GM19239 (cell line): ENCODE data around the gene IL6ST.
"Not testable (repeated sequence)": the region's sequence is repeated elsewhere in the genome, so short reads cannot be mapped to it uniquely, and the experiment has no call there.

Experiments used
- DNase-seq: peaks from one replicate; pipeline ENCODE4 v3.0.0; 2011; ENCODE audit warnings: low spot score; ENCODE audit not compliant: insufficient read length
- FAIRE-seq: peaks from 2 replicates; lab custom pipeline; 2011; peaks lifted over from hg19 to GRCh38; lab: Jason Lieb, UNC

The IL6ST gene

GRCh38 chr5:56006600-56006999, 11.8 kb upstream of the IL6ST start:
- FAIRE-seq (peak; percentile 74), DNase-seq (no peak)

GRCh38 chr5:56006094-56006493, 11.3 kb upstream of the IL6ST start:
- FAIRE-seq (no peak), DNase-seq (no peak)

GRCh38 chr5:56004874-56005273, 10.1 kb upstream of the IL6ST start:
- FAIRE-seq: no peak
- DNase-seq: no peak

GRCh38 chr5:56003679-56004078, 8.9 kb upstream of the IL6ST start:
- no peak for FAIRE-seq
- no peak for DNase-seq

- FAIRE-seq (no peak), DNase-seq (no peak)
These were observed 8.4 kb upstream of the IL6ST start for GRCh38 chr5:56003179-56003578.

- DNase-seq (no peak), FAIRE-seq (no peak)
These were observed 7.5 kb upstream of the IL6ST start for GRCh38 chr5:56002303-56002702.

GRCh38 chr5:56000221-56000620, 5.5 kb upstream of the IL6ST start:
- FAIRE-seq: not testable (repeated sequence)

GRCh38 chr5:55998966-55999365, 4.2 kb upstream of the IL6ST start:
- DNase-seq (no peak), FAIRE-seq (no peak)

More at GRCh38 chr5:56000221-56000620, 5.5 kb upstream of the IL6ST start:
- not testable (repeated sequence) for DNase-seq

GRCh38 chr5:55997742-55998351, 3.1 kb upstream of the IL6ST start:
- DNase-seq (no peak), FAIRE-seq (no peak)

GRCh38 chr5:55994998-55995914, 493 bp upstream of the IL6ST start:
- FAIRE-seq (peak; percentile 91), DNase-seq (peak; percentile 88)

GRCh38 chr5:55993731-55994494, 850 bp downstream of the IL6ST start:
- DNase-seq: no peak
- no peak for FAIRE-seq

GRCh38 chr5:55993013-55993412, 1.8 kb downstream of the IL6ST start:
- FAIRE-seq (peak; percentile 28), DNase-seq (no peak)

- FAIRE-seq: no peak
- DNase-seq: no peak
These were observed 2.8 kb downstream of the IL6ST start for GRCh38 chr5:55991768-55992486.

- not testable (repeated sequence) for DNase-seq, FAIRE-seq
These were observed 3.9 kb downstream of the IL6ST start for GRCh38 chr5:55990895-55991294.

- DNase-seq (no peak), FAIRE-seq (no peak)
These were observed 4.9 kb downstream of the IL6ST start for GRCh38 chr5:55989860-55990259.

GRCh38 chr5:55988979-55989638, 5.7 kb downstream of the IL6ST start:
- FAIRE-seq: no peak

GRCh38 chr5:55988428-55988827, 6.3 kb downstream of the IL6ST start:
- not testable (repeated sequence) for FAIRE-seq, DNase-seq

More at GRCh38 chr5:55988979-55989638, 5.7 kb downstream of the IL6ST start:
- DNase-seq: no peak

GRCh38 chr5:55986931-55987330, 7.8 kb downstream of the IL6ST start:
- no peak for DNase-seq
- FAIRE-seq: peak; percentile 37

GRCh38 chr5:55985181-55985580, 9.6 kb downstream of the IL6ST start:
- no peak for DNase-seq
- no peak for FAIRE-seq
